B cell (primary cell): Measurements from ENCODE around the gene ARMC9.

Experiments used
- EZH2 ChIP-seq: IDR thresholded peaks from 2 replicates; pipeline ENCODE4 v1.6.1; 2012; ENCODE audit warnings: borderline replicate concordance, low read depth, mild to moderate bottlenecking, moderate library complexity, low read length; ENCODE audit not compliant: insufficient read depth, poor library complexity, severe bottlenecking
- TF ChIP-seq, protein P1 (sequence below): fragments of 200-600 bp; IDR thresholded peaks from one replicate; pipeline ENCODE4 v1.8.0; 2022; ENCODE audit warnings: antibody characterized with exemption, mild to moderate bottlenecking

DNA sequence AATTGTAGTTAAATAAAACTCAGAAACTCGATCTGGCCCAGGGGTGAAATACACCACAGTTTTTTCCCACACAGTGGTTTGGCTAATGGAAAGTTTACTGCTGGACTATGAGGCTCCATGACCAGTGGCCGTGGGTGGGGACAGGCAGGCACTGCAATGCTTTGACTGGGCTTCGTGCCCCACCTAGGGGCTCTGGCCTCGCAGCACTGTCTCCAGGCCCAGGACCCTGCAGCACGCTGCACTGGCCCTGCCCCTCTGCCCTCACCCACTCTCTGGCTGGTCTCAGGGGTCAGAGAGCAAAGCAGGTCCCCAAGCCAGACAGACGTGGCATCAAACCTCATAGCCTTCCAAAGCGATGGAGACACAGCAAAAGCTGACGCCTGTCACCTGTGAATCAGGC lies 183.7 kb downstream of the ARMC9 start:
- TF ChIP-seq, protein P1, sequence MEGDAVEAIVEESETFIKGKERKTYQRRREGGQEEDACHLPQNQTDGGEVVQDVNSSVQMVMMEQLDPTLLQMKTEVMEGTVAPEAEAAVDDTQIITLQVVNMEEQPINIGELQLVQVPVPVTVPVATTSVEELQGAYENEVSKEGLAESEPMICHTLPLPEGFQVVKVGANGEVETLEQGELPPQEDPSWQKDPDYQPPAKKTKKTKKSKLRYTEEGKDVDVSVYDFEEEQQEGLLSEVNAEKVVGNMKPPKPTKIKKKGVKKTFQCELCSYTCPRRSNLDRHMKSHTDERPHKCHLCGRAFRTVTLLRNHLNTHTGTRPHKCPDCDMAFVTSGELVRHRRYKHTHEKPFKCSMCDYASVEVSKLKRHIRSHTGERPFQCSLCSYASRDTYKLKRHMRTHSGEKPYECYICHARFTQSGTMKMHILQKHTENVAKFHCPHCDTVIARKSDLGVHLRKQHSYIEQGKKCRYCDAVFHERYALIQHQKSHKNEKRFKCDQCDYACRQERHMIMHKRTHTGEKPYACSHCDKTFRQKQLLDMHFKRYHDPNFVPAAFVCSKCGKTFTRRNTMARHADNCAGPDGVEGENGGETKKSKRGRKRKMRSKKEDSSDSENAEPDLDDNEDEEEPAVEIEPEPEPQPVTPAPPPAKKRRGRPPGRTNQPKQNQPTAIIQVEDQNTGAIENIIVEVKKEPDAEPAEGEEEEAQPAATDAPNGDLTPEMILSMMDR: no peak
- no peak for TF ChIP-seq EZH2
